Activated T-helper 17 cell treated with anti-CD3 and anti-CD28 coated beads, Interleukin-2, amount 50 U/mL, for 72 hours (primary cell): Measurements from ENCODE around the gene SYT12. TPM values are rescaled to one million over a fixed set of nuclear protein-coding genes. Genes with fewer than 3 reads are reported as not detected.
A peak's percentile ranks its signal among the peaks of the same experiment; 100 is the strongest.

Experiments
- ATAC-seq: fragments of 150-1000 bp; cut with Tn5 transposase; replicated peaks from 2 replicates; pipeline ENCODE4 v1.10.0; 2021; ENCODE audit warnings: mild to moderate bottlenecking, moderate library complexity
- H3K27ac Mint-ChIP-seq: one replicate; pipeline ENCODE4 v1.8.0; 2022; ENCODE audit warnings: mixed read lengths
- H3K27me3 Mint-ChIP-seq: one replicate; pipeline ENCODE4 v1.8.0; 2022; ENCODE audit warnings: mixed read lengths
- H3K36me3 Mint-ChIP-seq: one replicate; pipeline ENCODE4 v1.8.0; 2022; ENCODE audit warnings: low read depth, mild to moderate bottlenecking, mixed read lengths
- H3K4me1 Mint-ChIP-seq: one replicate; pipeline ENCODE4 v1.8.0; 2022; ENCODE audit warnings: mixed read lengths
- H3K4me3 Mint-ChIP-seq: one replicate; pipeline ENCODE4 v1.8.0; 2022; ENCODE audit warnings: mild to moderate bottlenecking, mixed read lengths
- H3K9me3 Mint-ChIP-seq: one replicate; pipeline ENCODE4 v1.8.0; 2022; ENCODE audit warnings: mixed read lengths
- total RNA-seq, 2 donors: library from RNA; stranded (reverse); gene quantifications; one replicate each; pipeline ENCODE4 v1.2.3, GENCODE V29; 2022

Gene SYT12
- total RNA-seq, 2 donors from 2014 or later, result 0.08 TPM; not detected in 1

- no peaks in the 10 kb centered on the region for H3K9me3 Mint-ChIP-seq
- H3K4me3 Mint-ChIP-seq, result peak overlapping the region; percentile 62
- no peaks in the 10 kb centered on the region for H3K36me3 Mint-ChIP-seq
- H3K27ac Mint-ChIP-seq, result no peak overlapping the region
- H3K4me1 Mint-ChIP-seq, result no peaks in the 10 kb centered on the region
- peak; percentile 94 for ATAC-seq
- peaks cover 4% of the 10 kb centered on the region for H3K27me3 Mint-ChIP-seq
Observed at GRCh38 chr11:67071420-67072284, 48.7 kb downstream of the SYT12 start.

- no peak for ATAC-seq
- Mint-ChIP-seq H3K36me3 (no peaks in the 10 kb centered on the region), H3K9me3 (no peaks in the 10 kb centered on the region), H3K27me3 (peaks cover 4% of the 10 kb centered on the region), H3K4me1 (no peaks in the 10 kb centered on the region), H3K27ac (no peak overlapping the region), H3K4me3 (no peak overlapping the region)
Observed at GRCh38 chr11:67072295-67072694, 49.4 kb downstream of the SYT12 start.

GRCh38 chr11:67073908-67074307, 51.0 kb downstream of the SYT12 start:
- Mint-ChIP-seq H3K36me3 (no peaks in the 10 kb centered on the region), H3K27me3 (peaks cover 4% of the 10 kb centered on the region), H3K4me1 (peaks cover 1% of the 10 kb centered on the region), H3K4me3 (no peak overlapping the region), H3K9me3 (no peaks in the 10 kb centered on the region), H3K27ac (no peak overlapping the region)
- no peak for ATAC-seq

GRCh38 chr11:67076202-67076601, 53.3 kb downstream of the SYT12 start:
- no peak overlapping the region for H3K4me3 Mint-ChIP-seq
- H3K27me3 Mint-ChIP-seq, result peaks cover 4% of the 10 kb centered on the region
- H3K27ac Mint-ChIP-seq, result peak overlapping the region; percentile 26
- no peaks in the 10 kb centered on the region for H3K9me3 Mint-ChIP-seq
- no peaks in the 10 kb centered on the region for H3K36me3 Mint-ChIP-seq
- no peak for ATAC-seq
- H3K4me1 Mint-ChIP-seq, result peaks cover 7% of the 10 kb centered on the region

GRCh38 chr11:67079065-67079705, 56.3 kb downstream of the SYT12 start:
- Mint-ChIP-seq H3K27ac (peak overlapping the region; percentile 81), H3K36me3 (no peaks in the 10 kb centered on the region), H3K9me3 (no peaks in the 10 kb centered on the region), H3K4me3 (peak overlapping the region; percentile 8), H3K4me1 (peaks cover 7% of the 10 kb centered on the region), H3K27me3 (peaks cover 9% of the 10 kb centered on the region)
- ATAC-seq, result peak; percentile 81

- no peaks in the 10 kb centered on the region for H3K36me3 Mint-ChIP-seq
- H3K9me3 Mint-ChIP-seq, result no peaks in the 10 kb centered on the region
- H3K27ac Mint-ChIP-seq, result no peak overlapping the region
- ATAC-seq, result no peak
- peaks cover 7% of the 10 kb centered on the region for H3K4me1 Mint-ChIP-seq
- peaks cover 4% of the 10 kb centered on the region for H3K27me3 Mint-ChIP-seq
- peak overlapping the region; percentile 35 for H3K4me3 Mint-ChIP-seq
Observed at GRCh38 chr11:67082071-67082791, 59.3 kb downstream of the SYT12 start.

- no peaks in the 10 kb centered on the region for H3K36me3 Mint-ChIP-seq
- ATAC-seq, result no peak
- no peak overlapping the region for H3K4me3 Mint-ChIP-seq
- H3K4me1 Mint-ChIP-seq, result peaks cover 6% of the 10 kb centered on the region
- no peak overlapping the region for H3K27ac Mint-ChIP-seq
- no peaks in the 10 kb centered on the region for H3K9me3 Mint-ChIP-seq
- H3K27me3 Mint-ChIP-seq, result peaks cover 4% of the 10 kb centered on the region
Observed at GRCh38 chr11:67083786-67084366, 60.9 kb downstream of the SYT12 start.

GRCh38 chr11:67085617-67086016, 62.7 kb downstream of the SYT12 start:
- no peak for ATAC-seq
- no peaks in the 10 kb centered on the region for H3K36me3 Mint-ChIP-seq
- H3K4me1 Mint-ChIP-seq, result no peaks in the 10 kb centered on the region
- H3K27me3 Mint-ChIP-seq, result peaks cover 4% of the 10 kb centered on the region
- H3K9me3 Mint-ChIP-seq, result no peaks in the 10 kb centered on the region
- no peak overlapping the region for H3K4me3 Mint-ChIP-seq
- no peak overlapping the region for H3K27ac Mint-ChIP-seq

GRCh38 chr11:67090717-67091116, 67.8 kb downstream of the SYT12 start:
- no peak overlapping the region for H3K4me3 Mint-ChIP-seq
- no peak overlapping the region for H3K27ac Mint-ChIP-seq
- no peaks in the 10 kb centered on the region for H3K27me3 Mint-ChIP-seq
- H3K4me1 Mint-ChIP-seq, result no peaks in the 10 kb centered on the region
- H3K36me3 Mint-ChIP-seq, result no peaks in the 10 kb centered on the region
- no peak for ATAC-seq
- H3K9me3 Mint-ChIP-seq, result no peaks in the 10 kb centered on the region

- ATAC-seq, result no peak
- no peaks in the 10 kb centered on the region for H3K27me3 Mint-ChIP-seq
- H3K27ac Mint-ChIP-seq, result no peak overlapping the region
- H3K9me3 Mint-ChIP-seq, result no peaks in the 10 kb centered on the region
- H3K4me3 Mint-ChIP-seq, result no peak overlapping the region
- H3K4me1 Mint-ChIP-seq, result no peaks in the 10 kb centered on the region
- no peaks in the 10 kb centered on the region for H3K36me3 Mint-ChIP-seq
Observed at GRCh38 chr11:67095214-67095507, 72.2 kb downstream of the SYT12 start.

GRCh38 chr11:67098799-67099429, 76.0 kb downstream of the SYT12 start:
- H3K27me3 Mint-ChIP-seq, result no peaks in the 10 kb centered on the region
- H3K4me3 Mint-ChIP-seq, result no peak overlapping the region
- H3K27ac Mint-ChIP-seq, result no peak overlapping the region
- H3K9me3 Mint-ChIP-seq, result no peaks in the 10 kb centered on the region
- ATAC-seq, result no peak
- H3K4me1 Mint-ChIP-seq, result peaks cover 6% of the 10 kb centered on the region
- no peaks in the 10 kb centered on the region for H3K36me3 Mint-ChIP-seq

- no peak overlapping the region for H3K4me3 Mint-ChIP-seq
- H3K4me1 Mint-ChIP-seq, result peaks cover 8% of the 10 kb centered on the region
- no peaks in the 10 kb centered on the region for H3K36me3 Mint-ChIP-seq
- no peaks in the 10 kb centered on the region for H3K27me3 Mint-ChIP-seq
- no peaks in the 10 kb centered on the region for H3K9me3 Mint-ChIP-seq
- H3K27ac Mint-ChIP-seq, result peak overlapping the region; percentile 75
- ATAC-seq, result no peak
Observed at GRCh38 chr11:67099831-67100324, 76.9 kb downstream of the SYT12 start.
